HCT116 (cell line): Measurements from ENCODE around the gene BCKDK. TPM values are rescaled to one million over a fixed set of nuclear protein-coding genes. Genes with fewer than 3 reads are reported as not detected.

Experiments
- ATAC-seq: fragments of 200-7000 bp; cut with Tn5 transposase; 2 replicates; pipeline ENCODE4 v1.9.1; 2020; ENCODE audit warnings: mild to moderate bottlenecking, moderate library complexity
- BruUV-seq: library from RNA; stranded (reverse); fragments of 400-500 nt; replicated peaks from 2 replicates; lab custom pipeline; 2021; lab: Mats Ljungman, UMichigan
- CTCF ChIA-PET: fragments of 300-600 bp; sonication (Branson Sonifier 250); formaldehyde crosslinking; loops from one replicate; lab custom pipeline; 2021; ENCODE audit warnings: antibody characterized with exemption; lab: Charles Lee
- POLR2A ChIA-PET: fragments of 300-600, 350-600 bp; sonication (Branson Sonifier 250); formaldehyde crosslinking; loops from one replicate; lab custom pipeline; 2021; ENCODE audit warnings: antibody characterized with exemption; lab: Charles Lee
- RAD21 ChIA-PET, 2 experiments: fragments of 300-600 bp; sonication (Branson Sonifier 250); formaldehyde crosslinking; loops; one replicate each; lab custom pipeline; 2023; ENCODE audit warnings: low total read pairs in 2 of 2; ENCODE audit not compliant: uncharacterized antibody in 2 of 2, unreplicated experiment in 2 of 2, low non-redundant PET in 1 of 2; lab: Charles Lee
- DNase-seq: peaks from one replicate; pipeline ENCODE4 v3.0.0-alpha.2; 2010; ENCODE audit warnings: low read depth, low spot score
- H2AFZ ChIP-seq: fragments of 200-600 bp; shearing (Covaris generic), sonication (generic); 2 replicates; pipeline ENCODE4 v1.6.1; 2017; ENCODE audit warnings: low read depth, mixed run types, mixed read lengths, antibody characterized with exemption, low read length; ENCODE audit not compliant: poor library complexity, severe bottlenecking
- H3K27ac ChIP-seq: 2 replicates; pipeline ENCODE4 v1.5.1; 2012; ENCODE audit warnings: low read depth, low read length
- H3K27me3 ChIP-seq: fragments of 200-600 bp; sonication (generic); 2 replicates; pipeline ENCODE4 v1.6.1; 2016; ENCODE audit warnings: mixed run types, low read length, mixed read lengths; ENCODE audit not compliant: insufficient read depth
- H3K36me3 ChIP-seq, 2 experiments: fragments of 200-500 bp in 1 of 2; fragments of 200-600 bp in 1 of 2; sonication (Bioruptor generic) in 1 of 2; sonication (generic) in 1 of 2; 2 replicates each; pipeline versions ENCODE4 v1.5.1 to v1.6.1; 2014 to 2016; ENCODE audit warnings: low read length in 2 of 2, inconsistent platforms in 1 of 2, mixed read lengths in 1 of 2, mixed run types in 1 of 2; ENCODE audit not compliant: insufficient read depth in 2 of 2, control insufficient read depth in 1 of 2
- H3K4me1 ChIP-seq, 2 experiments: fragments of 200-600 bp in 1 of 2; sonication (generic) in 1 of 2; 2 replicates each; pipeline versions ENCODE4 v1.5.1 to v1.6.1; 2012 to 2017; ENCODE audit warnings: low read length in 2 of 2, inconsistent platforms in 1 of 2, mild to moderate bottlenecking in 1 of 2, mixed read lengths in 1 of 2, mixed run types in 1 of 2, moderate library complexity in 1 of 2; ENCODE audit not compliant: insufficient read depth in 2 of 2, control insufficient read depth in 1 of 2
- H3K4me2 ChIP-seq: fragments of 200-600 bp; sonication (generic); 2 replicates; pipeline ENCODE4 v1.6.1; 2017; ENCODE audit warnings: mixed run types, low read length, mixed read lengths
- H3K4me3 ChIP-seq, 2 experiments: fragments of 200-600 bp in 1 of 2; sonication (generic) in 1 of 2; replicated peaks in 1 of 2; 2 replicates each; pipeline ENCODE4 v1.5.1; 2011 to 2016; ENCODE audit warnings: low read length in 2 of 2, control low read depth in 1 of 2, low read depth in 1 of 2, mild to moderate bottlenecking in 1 of 2, mixed read lengths in 1 of 2, mixed run types in 1 of 2
- H3K79me2 ChIP-seq: fragments of 200-600 bp; sonication (generic); 2 replicates; pipeline ENCODE4 v1.6.1; 2017; ENCODE audit warnings: mild to moderate bottlenecking, mixed run types, low read length, moderate library complexity, mixed read lengths; ENCODE audit not compliant: insufficient read depth
- H3K9ac ChIP-seq: fragments of 200-600 bp; sonication (generic); 2 replicates; pipeline ENCODE4 v1.6.1; 2016; ENCODE audit warnings: low read length, mixed read lengths
- H3K9me2 ChIP-seq: fragments of 200-600 bp; sonication (generic), shearing (Covaris generic); 2 replicates; pipeline ENCODE4 v1.6.1; 2017; ENCODE audit warnings: mixed run types, mild to moderate bottlenecking, moderate library complexity; ENCODE audit not compliant: insufficient read depth
- H3K9me3 ChIP-seq, 2 experiments: fragments of 200-500 bp in 1 of 2; fragments of 200-600 bp in 1 of 2; sonication (Bioruptor generic) in 1 of 2; sonication (generic) in 1 of 2; 2 replicates each; pipeline ENCODE4 v1.6.1; 2014 to 2017; ENCODE audit warnings: low read length in 2 of 2, mixed read lengths in 2 of 2, inconsistent platforms in 1 of 2, low read depth in 1 of 2, mild to moderate bottlenecking in 1 of 2, mixed run types in 1 of 2, moderate library complexity in 1 of 2; ENCODE audit not compliant: control insufficient read depth in 1 of 2, insufficient read depth in 1 of 2
- H4K20me1 ChIP-seq: fragments of 200-600 bp; sonication (generic), shearing (Covaris generic); 2 replicates; pipeline ENCODE4 v1.6.1; 2017; ENCODE audit warnings: mixed run types, mild to moderate bottlenecking, moderate library complexity; ENCODE audit not compliant: insufficient read depth
- CBX3 ChIP-seq: IDR thresholded peaks from 2 replicates; pipeline ENCODE4 v1.6.1; 2012; ENCODE audit warnings: low read depth
- EGR1 ChIP-seq: IDR thresholded peaks from 2 replicates; pipeline ENCODE4 v1.6.1; 2012; ENCODE audit warnings: low read depth
- EZH2phosphoT487 ChIP-seq: fragments of 200-600 bp; IDR thresholded peaks from 2 replicates; pipeline ENCODE4 v1.6.1; 2018; ENCODE audit warnings: antibody characterized with exemption, borderline replicate concordance
- FOSL1 ChIP-seq: IDR thresholded peaks from 2 replicates; pipeline ENCODE4 v1.6.1; 2012; ENCODE audit warnings: low read depth
- TCF7L2 ChIP-seq: IDR thresholded peaks from 2 replicates; pipeline ENCODE4 v1.7.0; 2011; ENCODE audit warnings: borderline replicate concordance, inconsistent platforms; ENCODE audit not compliant: insufficient read depth, insufficient read length; ENCODE audit errors: extremely low read depth
- YY1 ChIP-seq: IDR thresholded peaks from 2 replicates; pipeline ENCODE4 v1.6.1; 2011; ENCODE audit warnings: low read length, low read depth, moderate library complexity, mild to moderate bottlenecking; ENCODE audit not compliant: insufficient replicate concordance; ENCODE audit errors: extremely low read depth
- ZFX ChIP-seq: fragments of 450-650 bp; IDR thresholded peaks from 2 replicates; pipeline ENCODE4 v1.6.1; 2017
- intact Hi-C: fragments of 100-400 bp; cut with micrococcal nuclease; formaldehyde crosslinking; loops from 2 replicates; pipeline ENCODE4 v1.10.0; 2022
- total RNA-seq: library from RNA; stranded (reverse); gene quantifications from one replicate; pipeline ENCODE4 v1.2.1, GENCODE V29; 2021; ENCODE audit not compliant: unreplicated experiment

BCKDK gene
- total RNA-seq, 1 experiment from 2014 or later, result 60.7 TPM

- no peak for DNase-seq
- Histone ChIP-seq H3K27ac (no peak overlapping the region), H3K9ac (no peak overlapping the region), H3K4me2 (no peak overlapping the region), H3K79me2 (no peaks in the 10 kb centered on the region), H3K4me1 (no peaks in the 10 kb centered on the region), H4K20me1 (no peaks in the 10 kb centered on the region), H3K9me2 (no peaks in the 10 kb centered on the region), H3K4me3 (no peak overlapping the region), H3K27me3 (no peaks in the 10 kb centered on the region), H3K36me3 (no peaks in the 10 kb centered on the region), H2AFZ (no peak overlapping the region), H3K9me3 (no peaks in the 10 kb centered on the region)
- BruUV-seq, result no TSS peak
- no peak for TF ChIP-seq TCF7L2
- no peak for TF ChIP-seq EZH2phosphoT487
- TF ChIP-seq CBX3, result no peak
- TF ChIP-seq EGR1, result no peak
- TF ChIP-seq FOSL1, result no peak
- no peak for TF ChIP-seq YY1
- no peak for TF ChIP-seq ZFX
- RAD21 ChIA-PET, result no interaction called here
- ATAC-seq, result no peak
- intact Hi-C loops, result no loop called here
- CTCF ChIA-PET, result interaction anchor here (3.9 kb wide), 1 partner anchor 15 kb away, joined by 20 read pairs; no protein-coding TSS in a partner anchor
- POLR2A ChIA-PET, result no interaction called here
Observed at GRCh38 chr16:31157136-31157535, 49.0 kb downstream of the BCKDK start.

Other genes with a start within 250 kb of the BCKDK start
- 44.9 TPM for gene BCL7C, start 214.3 kb upstream of the BCKDK start, total RNA-seq
- 1.4 TPM for gene CTF1, start 211.8 kb upstream of the BCKDK start, total RNA-seq
- 45.2 TPM for gene FBXL19, start 184.8 kb upstream of the BCKDK start, total RNA-seq
- gene ORAI3, start 159.3 kb upstream of the BCKDK start, total RNA-seq, result 9.0 TPM
- 26.9 TPM for gene SETD1A, start 150.6 kb upstream of the BCKDK start, total RNA-seq
- gene HSD3B7, start 123.2 kb upstream of the BCKDK start, total RNA-seq, result 8.6 TPM
- 1.6 TPM for gene STX1B, start 97.7 kb upstream of the BCKDK start, total RNA-seq
- gene STX4, start 74.8 kb upstream of the BCKDK start, total RNA-seq, result 26.0 TPM
- gene ZNF668, start 34.1 kb upstream of the BCKDK start, total RNA-seq, result 16.8 TPM
- gene ZNF646, start 34.0 kb upstream of the BCKDK start, total RNA-seq, result 17.7 TPM
- gene PRSS53, start 19.4 kb upstream of the BCKDK start, total RNA-seq, result 11.6 TPM
- 83.8 TPM for gene VKORC1, start 13.6 kb upstream of the BCKDK start, total RNA-seq
- 44.9 TPM for gene KAT8, start 9.3 kb downstream of the BCKDK start, total RNA-seq
- 42.6 TPM for gene PRSS8, start 27.3 kb downstream of the BCKDK start, total RNA-seq
- gene PRSS36, start 41.7 kb downstream of the BCKDK start, total RNA-seq, result not detected
- 522 TPM for gene FUS, start 71.8 kb downstream of the BCKDK start, total RNA-seq
- gene PYCARD, start 94.4 kb downstream of the BCKDK start, total RNA-seq, result not detected
- gene TRIM72, start 105.7 kb downstream of the BCKDK start, total RNA-seq, result 43.8 TPM
- gene PYDC1, start 108.7 kb downstream of the BCKDK start, total RNA-seq, result not detected
- 1.7 TPM for gene ITGAM, start 151.6 kb downstream of the BCKDK start, total RNA-seq
- 1.9 TPM for gene ITGAX, start 246.8 kb downstream of the BCKDK start, total RNA-seq